HG03045 (cell line): ENCODE data around the gene BMPR2.
"Not testable (repeated sequence)": the region's sequence is repeated elsewhere in the genome, so short reads cannot be mapped to it uniquely, and the experiment has no call there.

Experiments used
- ATAC-seq: cut with Tn5 transposase; IDR thresholded peaks from one replicate; pipeline ENCODE4 v1.9.1; 2021; ENCODE audit warnings: mild to moderate bottlenecking, moderate library complexity; ENCODE audit not compliant: unreplicated experiment

Gene BMPR2

GRCh38 chr2:202375609-202376408 lies at the start of gene BMPR2:
Gene BMPR2 (plus strand): TSS chr2:202376327. CDS start chr2:202377475, 1,148 bp downstream.
- peak; percentile 82 for ATAC-seq

- no peak for ATAC-seq
Measured at GRCh38 chr2:202327858-202328257, 48.3 kb upstream of the BMPR2 start.

- ATAC-seq = no peak
Measured at GRCh38 chr2:202335791-202336467, 40.2 kb upstream of the BMPR2 start.

- no peak for ATAC-seq
Measured at GRCh38 chr2:202337151-202337550, 39.0 kb upstream of the BMPR2 start.

- no peak for ATAC-seq
Measured at GRCh38 chr2:202337706-202338346, 38.3 kb upstream of the BMPR2 start.

- ATAC-seq = no peak
Measured at GRCh38 chr2:202339071-202339870, 36.9 kb upstream of the BMPR2 start.

GRCh38 chr2:202344178-202344577 lies 31.9 kb upstream of the BMPR2 start:
- no peak for ATAC-seq

- ATAC-seq = no peak
Measured at GRCh38 chr2:202346180-202346579, 29.9 kb upstream of the BMPR2 start.

- ATAC-seq = no peak
Measured at GRCh38 chr2:202353430-202353829, 22.7 kb upstream of the BMPR2 start.

GRCh38 chr2:202355993-202356505 lies 20.1 kb upstream of the BMPR2 start:
- no peak for ATAC-seq

GRCh38 chr2:202358924-202359323 lies 17.2 kb upstream of the BMPR2 start:
- ATAC-seq = not testable (repeated sequence)

GRCh38 chr2:202360646-202361045 lies 15.5 kb upstream of the BMPR2 start:
- ATAC-seq = no peak

- ATAC-seq = no peak
Measured at GRCh38 chr2:202361108-202361507, 15.0 kb upstream of the BMPR2 start.

GRCh38 chr2:202373490-202373889 lies 2.6 kb upstream of the BMPR2 start:
- no peak for ATAC-seq

- not testable (repeated sequence) for ATAC-seq
Measured at GRCh38 chr2:202374383-202374782, 1.7 kb upstream of the BMPR2 start.

- no peak for ATAC-seq
Measured at GRCh38 chr2:202375033-202375608, 1.0 kb upstream of the BMPR2 start.

GRCh38 chr2:202376460-202377206 lies 506 bp downstream of the BMPR2 start:
- ATAC-seq = peak; percentile 26

GRCh38 chr2:202377207-202377761 lies 1.2 kb downstream of the BMPR2 start:
- no peak for ATAC-seq

GRCh38 chr2:202378001-202378400 lies 1.9 kb downstream of the BMPR2 start:
- no peak for ATAC-seq
